Medulla oblongata (tissue), 1 donor: ENCODE data around the gene ADCY10.
"Not testable (repeated sequence)": the region's sequence is repeated elsewhere in the genome, so short reads cannot be mapped to it uniquely, and the experiment has no call there.

Experiments
- DNase-seq: peaks from one replicate; pipeline ENCODE4 v3.0.0-alpha.2; 2015; ENCODE audit errors: extremely low spot score

Gene ADCY10

DNA sequence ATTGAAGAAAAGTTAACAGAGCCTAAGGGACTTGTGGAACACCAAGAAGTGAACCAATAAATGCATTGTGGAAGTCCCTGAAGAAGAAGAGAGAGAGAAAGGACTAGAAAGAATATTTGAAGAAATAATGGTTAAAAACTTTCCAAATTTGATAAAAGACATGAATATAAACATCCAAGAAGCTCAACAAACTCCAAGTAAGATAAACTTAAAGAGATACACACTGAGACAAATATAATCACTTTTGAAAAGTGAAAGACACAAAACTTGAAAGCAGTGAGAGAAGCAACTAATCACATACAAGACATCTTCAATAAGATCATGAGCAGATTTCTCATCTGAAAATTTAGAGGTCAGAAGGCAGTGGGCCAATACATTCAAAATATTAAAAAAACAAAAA lies 101.0 kb downstream of the ADCY10 start:
- DNase-seq = no peak

DNA sequence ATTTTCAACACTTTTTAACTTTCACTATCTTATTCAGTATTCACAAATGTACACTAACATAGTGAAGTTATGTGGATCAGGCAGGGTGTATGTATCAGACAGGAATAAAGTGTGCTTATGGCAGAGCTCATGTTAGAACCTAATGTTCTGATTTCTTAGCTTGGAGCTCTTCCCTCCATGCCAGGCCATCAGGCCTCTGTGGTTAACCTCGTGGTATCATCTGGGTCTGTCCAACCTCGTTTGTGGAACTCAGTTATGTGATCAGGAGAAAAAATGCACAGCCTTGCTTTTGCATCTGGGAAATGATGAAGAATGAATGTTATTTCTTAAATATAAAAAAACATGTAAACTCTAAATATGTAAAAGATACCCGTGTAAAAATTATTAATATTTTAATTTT lies 105.2 kb downstream of the ADCY10 start:
- DNase-seq = no peak

GRCh38 chr1:167808104-167808503 lies 105.8 kb downstream of the ADCY10 start:
- no peak for DNase-seq

GRCh38 chr1:167806676-167807075 lies 107.3 kb downstream of the ADCY10 start:
- DNase-seq = not testable (repeated sequence)

GRCh38 chr1:167806235-167806634 lies 107.7 kb downstream of the ADCY10 start:
- DNase-seq = not testable (repeated sequence)

DNA sequence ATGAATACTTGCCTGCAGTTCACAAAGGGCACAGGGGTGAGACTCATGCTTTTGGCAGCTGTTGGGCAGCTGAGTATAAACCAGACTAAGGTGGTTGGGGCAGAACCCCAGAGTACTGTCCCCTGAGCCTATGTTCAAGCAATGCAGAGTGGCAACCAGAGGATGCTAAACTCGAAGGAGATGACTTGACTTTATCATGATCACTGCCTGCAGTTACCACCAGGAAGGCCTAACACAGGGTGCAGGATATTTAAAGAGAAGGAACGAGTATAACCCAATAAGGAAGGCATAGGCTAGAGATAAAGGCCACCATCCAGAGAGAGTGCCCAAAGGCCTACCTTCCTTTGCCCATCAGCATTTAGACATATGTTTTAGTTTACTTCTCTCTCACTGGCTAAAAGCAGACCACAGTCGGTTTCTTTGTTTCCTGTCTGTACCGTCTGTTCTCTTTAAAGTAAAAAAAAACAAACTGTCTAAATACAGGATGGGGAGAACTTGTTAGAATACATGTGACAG lies 108.8 kb downstream of the ADCY10 start:
- DNase-seq = peak; percentile 34

- peak; percentile 94 for DNase-seq
Measured at GRCh38 chr1:167803358-167804207, 110.4 kb downstream of the ADCY10 start.

GRCh38 chr1:167802235-167802634 lies 111.7 kb downstream of the ADCY10 start:
- no peak for DNase-seq

GRCh38 chr1:167800251-167800650 lies 113.7 kb downstream of the ADCY10 start:
- no peak for DNase-seq

DNA sequence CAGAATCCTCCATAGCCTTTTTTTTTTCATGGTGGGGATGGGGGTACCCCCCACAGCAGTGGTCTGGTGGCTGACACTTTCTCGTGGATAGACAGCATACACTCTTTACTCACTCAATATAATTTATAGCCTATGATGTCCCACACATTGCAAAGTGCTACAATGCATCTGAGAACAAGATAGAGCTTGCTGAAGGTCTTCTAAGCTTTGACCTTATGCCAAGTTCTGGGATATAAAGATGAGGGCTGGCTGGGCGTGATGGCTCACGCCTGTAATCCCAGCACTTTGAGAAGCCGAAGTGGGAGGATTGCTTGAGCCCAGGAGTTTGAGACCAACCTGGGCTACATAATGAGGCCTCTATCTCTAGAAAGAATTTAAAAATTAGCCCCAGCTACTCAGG lies 114.2 kb downstream of the ADCY10 start:
- DNase-seq = no peak

GRCh38 chr1:167798952-167799351 lies 115.0 kb downstream of the ADCY10 start:
- DNase-seq = no peak

DNA sequence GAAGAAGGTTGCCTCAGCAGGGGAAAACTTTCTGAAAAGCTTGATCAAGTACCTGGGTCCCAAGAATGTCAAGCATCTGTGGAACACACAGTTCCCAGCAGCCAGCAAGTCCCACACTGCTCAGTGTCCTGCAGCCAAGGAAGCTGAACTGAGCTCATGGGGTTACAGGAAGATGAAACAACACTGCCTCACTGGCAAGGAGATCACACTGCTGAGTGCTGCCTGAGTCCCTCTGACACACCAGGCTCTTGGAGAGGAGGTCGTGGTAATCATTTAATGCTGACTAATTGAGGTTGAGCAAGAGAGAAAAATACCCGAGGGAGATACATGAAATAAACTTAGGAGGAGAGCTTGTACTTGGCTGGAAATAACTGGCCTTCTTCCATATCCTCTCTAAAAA lies 116.9 kb downstream of the ADCY10 start:
- peak; percentile 61 for DNase-seq

GRCh38 chr1:167795810-167796740 lies 117.9 kb downstream of the ADCY10 start:
- DNase-seq = no peak

- no peak for DNase-seq
Measured at GRCh38 chr1:167794043-167794442, 119.9 kb downstream of the ADCY10 start.

- no peak for DNase-seq
Measured at GRCh38 chr1:167792188-167792565, 121.8 kb downstream of the ADCY10 start.

DNA sequence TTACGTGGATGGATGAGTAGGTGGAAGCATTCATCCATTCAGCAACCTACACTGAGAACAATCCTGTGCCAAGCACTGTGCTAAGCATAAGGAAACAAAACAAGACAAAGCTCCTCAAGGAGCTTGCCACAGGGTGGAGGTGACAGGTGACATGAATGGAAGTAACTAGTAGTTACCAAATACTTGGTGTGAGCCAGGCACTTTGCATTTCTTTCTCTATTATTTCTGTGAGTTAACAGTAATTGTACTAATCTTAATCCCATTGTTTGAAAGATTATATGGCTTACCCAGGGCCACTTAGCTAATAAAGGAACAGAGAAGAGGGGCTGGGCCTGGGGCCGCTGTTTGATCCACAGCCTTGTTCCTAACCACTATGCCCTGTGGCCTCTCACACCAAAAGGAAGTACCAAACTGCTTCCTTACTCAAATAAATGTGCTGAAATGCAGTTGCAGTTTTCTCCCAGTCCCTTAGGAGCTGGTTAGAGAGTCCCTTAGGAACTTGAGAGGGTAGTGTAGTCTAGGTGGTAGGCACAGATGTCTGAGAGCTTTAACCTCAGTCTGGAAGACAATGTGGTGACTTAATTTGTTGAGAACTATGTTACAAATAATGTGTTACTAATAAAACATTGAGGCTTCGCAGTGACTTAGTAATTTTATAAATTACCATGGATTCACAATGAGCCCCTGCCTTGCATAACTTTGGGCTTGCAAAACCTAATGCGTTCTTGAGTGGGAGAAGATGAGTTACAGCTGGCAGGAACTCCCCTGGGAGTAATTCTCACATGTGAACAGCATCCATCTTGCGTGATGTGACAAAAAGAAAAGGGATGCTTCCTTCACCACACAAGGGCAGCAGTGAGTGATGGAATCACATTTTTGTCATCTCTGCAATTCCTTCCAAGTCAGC lies 122.4 kb downstream of the ADCY10 start:
- no peak for DNase-seq

DNA sequence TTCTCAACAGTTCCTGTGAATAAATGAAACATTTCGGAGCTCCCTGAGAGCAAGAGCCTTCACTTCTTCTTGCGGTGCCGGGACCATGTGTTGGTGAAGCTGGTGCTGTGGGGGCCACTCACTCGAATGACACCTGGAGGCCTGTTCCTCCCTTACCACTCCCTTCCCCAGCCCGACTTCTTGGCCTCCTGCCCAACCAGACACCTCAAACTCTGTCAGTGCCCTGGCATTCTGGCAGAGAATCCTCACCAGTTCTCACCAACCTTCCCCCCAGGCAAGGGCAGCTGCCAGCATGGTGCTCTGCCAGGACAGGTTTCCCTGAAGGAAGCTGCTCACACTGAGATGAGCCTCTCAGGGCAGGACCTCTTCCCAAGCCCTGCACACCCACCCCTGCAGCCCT lies 123.8 kb downstream of the ADCY10 start:
- DNase-seq = no peak

GRCh38 chr1:167789501-167789900 lies 124.4 kb downstream of the ADCY10 start:
- no peak for DNase-seq

DNA sequence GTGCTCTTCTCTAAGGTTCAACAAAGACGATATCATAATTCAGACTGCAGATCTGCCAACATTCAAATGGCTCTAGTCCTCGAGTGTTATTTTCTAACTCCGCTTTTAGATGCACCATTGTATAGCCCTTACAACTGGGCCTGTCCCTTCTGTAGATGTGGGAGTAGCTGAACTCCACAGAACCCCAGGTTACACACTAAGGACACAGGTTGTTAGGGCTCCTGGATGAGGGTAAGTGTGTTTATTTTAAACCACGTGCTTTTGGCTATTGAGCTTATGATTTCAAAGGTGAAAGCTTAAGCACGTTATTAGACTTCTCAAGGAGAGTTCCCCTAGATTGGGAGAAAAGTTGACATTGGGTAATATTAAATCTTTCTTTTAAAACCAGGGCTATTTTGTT lies 127.4 kb downstream of the ADCY10 start:
- no peak for DNase-seq

DNA sequence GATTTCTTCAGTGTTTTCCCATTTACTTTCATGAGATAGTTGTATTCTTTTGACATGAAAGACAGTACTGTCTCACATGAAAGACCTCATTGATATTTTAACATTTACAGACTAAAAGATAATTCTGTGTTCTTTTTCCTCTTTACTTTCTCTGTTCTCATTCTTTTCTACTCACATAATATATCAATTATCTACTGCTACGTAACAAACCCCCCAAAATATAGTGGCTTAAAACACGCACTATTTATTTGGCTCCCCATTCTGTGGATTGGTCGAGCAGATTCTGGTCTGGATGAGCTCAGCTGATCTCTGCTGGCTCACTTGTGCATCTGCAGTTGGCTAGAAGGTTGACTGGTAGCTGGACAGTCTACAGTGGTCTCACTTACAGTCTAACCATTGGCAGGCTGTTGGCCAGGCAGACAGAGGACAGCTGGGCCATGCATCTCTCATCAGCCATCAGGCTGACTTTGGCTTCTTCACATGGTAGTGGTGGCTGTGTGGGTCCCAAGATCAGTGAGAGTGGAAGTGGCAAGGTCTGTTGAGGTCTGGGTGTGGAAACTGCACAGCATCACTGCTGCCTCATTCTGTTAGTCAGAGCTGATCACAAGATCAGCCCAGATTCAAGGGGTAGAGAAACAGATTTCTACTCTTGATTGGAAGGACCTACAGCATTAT lies 128.9 kb downstream of the ADCY10 start:
- no peak for DNase-seq

- no peak for DNase-seq
Measured at GRCh38 chr1:167782946-167783345, 131.0 kb downstream of the ADCY10 start.
